CD4-positive, alpha-beta T cell treated with Interleukin-4 for 1 hour (primary cell): ENCODE data around the gene TTLL3.
"Not testable (repeated sequence)": the region's sequence is repeated elsewhere in the genome, so short reads cannot be mapped to it uniquely, and the experiment has no call there.

Experiments used
- DNase-seq, 2 donors: peaks; one replicate each; pipeline ENCODE4 v3.0.0-alpha.2; 2020 to 2022

The TTLL3 gene

DNA sequence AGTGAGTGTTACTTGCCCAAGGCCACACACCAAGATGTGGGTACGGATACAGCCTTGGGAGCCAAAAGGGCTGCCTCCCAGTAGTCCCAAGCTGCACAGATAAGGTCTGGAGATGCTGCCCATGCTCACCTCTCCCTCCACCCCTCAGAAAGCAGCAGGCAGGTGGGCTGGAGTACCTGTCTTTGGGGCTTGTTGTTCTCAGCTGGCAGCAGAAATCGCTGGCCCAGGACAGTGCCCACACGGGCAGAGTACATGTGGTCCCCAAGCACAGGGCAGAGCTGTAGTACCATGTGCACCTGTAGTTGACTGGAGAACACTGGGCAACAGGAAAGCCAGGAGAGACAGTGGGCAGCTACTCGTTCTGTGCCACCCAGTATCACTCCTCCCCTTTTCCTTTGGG lies 28.8 kb downstream of the TTLL3 start:
- no peak for DNase-seq

DNA sequence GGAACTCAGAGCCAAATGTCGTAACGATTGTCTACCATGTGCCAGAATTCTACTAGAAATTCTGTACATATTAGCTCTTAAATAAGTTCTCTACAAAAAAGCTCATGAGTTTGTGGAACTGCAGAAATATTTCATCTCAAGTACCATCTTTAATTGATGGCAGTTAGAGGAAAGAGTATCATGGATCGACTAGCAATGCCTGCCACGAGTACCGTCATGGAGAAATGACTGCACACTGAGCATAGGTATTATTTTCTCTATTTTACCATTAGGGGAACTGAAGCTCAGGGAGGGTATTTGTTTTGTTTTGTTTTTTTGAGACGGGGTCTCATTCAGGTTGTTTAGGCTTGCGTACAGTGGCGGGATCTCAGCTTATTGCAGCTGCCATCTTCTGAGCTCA lies 31.0 kb downstream of the TTLL3 start:
- no peak for DNase-seq

DNA sequence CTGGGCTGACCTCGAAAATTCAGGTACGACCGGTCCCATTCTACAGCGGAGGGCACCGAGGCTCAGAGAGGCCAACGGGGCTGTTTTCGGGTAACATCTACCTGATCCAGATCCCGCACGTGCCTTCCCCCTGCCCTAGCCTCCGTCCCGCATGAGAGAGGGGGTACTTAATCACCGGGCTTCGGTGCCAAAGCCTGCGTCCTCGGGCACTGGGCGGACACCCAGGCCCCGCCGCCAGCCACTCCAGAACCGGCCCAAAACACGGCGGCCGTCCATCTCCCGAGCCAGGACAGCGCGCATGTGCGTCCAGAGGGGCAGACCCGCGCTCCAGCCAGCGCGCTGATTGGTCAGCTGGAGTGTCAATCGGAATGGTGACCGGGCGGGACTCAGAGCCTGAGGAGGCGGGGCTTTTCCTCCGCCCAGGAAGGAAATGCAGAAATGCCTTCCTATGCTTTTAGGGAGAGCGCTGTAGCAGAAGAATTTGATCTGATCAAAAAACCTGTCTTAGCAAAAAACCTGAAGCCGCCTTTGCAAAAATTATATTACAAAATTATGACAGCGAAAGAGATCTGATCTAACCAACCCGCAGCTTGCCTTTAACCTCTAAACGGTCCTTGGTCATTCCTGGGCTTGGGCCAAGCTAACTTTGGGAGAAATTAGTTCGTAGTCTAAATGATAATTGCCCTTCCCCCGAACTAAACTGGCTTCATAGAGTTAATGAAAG lies 33.8 kb downstream of the TTLL3 start, which contains the start of gene RPUSD3:
Gene RPUSD3, minus strand, starts transcription at position 294 of the 724 bp plus-strand sequence. Its CDS starts 18 bp downstream, at position 276.
- DNase-seq, result peak; percentile 94 to 96

DNA sequence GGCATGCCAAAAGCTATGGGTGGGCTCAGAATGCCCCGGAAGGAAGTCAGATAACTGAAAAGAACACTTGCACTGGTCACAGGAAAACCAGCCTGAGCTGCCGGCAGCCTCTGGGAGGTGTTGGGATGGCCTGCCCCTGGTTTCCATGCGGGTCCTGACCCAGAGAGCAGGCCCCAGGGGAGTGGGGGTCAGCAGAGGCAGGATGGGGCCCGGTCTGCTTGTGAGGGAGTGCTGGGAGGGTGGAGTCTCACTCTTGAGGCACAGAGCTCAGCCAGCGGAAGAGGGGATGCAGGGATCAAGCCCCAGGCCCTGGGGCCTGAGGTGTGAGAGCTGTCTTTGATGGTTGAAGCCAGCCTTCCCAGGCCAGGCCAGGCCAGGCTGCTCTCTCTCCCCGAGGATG lies 36.2 kb downstream of the TTLL3 start:
- DNase-seq, result no peak

DNA sequence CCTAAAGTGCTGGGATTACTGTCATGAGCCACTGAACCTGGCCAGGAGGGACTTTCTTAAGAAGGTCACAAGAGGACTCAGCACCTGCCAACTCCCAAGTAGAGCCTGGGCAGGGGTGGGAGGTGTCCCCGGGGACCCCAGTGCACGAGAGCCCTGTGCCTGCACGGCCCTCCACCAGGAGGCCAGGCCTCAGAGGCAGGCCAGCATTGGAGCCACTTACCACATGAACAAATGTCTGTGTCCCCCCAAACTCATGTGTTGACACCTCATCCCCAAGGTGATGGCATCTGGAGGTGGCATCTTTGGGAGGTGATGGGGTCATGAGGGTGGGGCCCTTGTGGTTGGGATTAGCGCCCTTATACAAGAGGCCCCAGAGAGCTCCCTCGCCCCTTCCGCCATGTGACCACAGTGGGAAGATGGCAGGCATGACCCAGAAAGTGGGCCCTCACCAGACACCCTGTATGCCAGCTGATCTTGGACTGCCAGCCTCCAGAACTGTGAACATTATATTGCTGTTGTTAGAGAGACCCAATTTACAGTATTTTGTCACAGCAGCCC lies 36.9 kb downstream of the TTLL3 start:
- no peak for DNase-seq

DNA sequence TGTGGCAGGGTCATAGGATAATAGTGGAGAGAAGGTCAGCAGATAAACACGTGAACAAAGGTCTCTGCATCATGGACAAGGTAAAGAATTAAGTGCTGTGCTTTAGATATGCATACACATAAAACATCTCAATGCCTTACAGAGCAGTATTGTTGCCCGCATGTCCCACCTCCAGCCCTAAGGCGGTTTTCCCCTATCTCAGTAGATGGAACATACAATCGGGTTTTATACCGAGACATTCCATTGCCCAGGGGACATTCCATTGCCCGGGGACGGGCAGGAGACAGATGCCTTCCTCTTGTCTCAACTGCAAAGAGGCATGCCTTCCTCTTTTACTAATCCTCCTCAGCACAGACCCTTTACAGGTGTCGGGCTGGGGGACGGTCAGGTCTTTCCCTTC lies 37.8 kb downstream of the TTLL3 start:
- not testable (repeated sequence) for DNase-seq

DNA sequence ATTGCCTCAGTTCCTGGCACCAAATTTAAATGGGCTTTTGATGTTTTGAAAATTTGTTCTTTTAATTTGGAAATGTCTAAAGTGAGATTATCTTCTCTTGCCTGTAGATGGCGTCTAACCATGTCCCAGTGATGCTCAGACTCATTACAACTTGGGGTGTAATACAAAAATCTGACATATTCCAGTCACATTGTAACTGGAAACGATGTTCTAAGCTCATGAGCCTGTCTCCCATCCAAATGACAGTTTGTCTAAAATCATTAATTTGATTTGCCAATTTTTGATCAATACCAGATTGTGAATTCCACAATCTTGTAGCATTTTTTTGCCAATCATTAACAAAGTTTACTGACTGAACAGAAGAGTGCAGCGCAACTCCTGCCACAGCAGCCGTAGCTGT lies 38.8 kb downstream of the TTLL3 start:
- peak in 1 of 2 donors; percentile 64 for DNase-seq

DNA sequence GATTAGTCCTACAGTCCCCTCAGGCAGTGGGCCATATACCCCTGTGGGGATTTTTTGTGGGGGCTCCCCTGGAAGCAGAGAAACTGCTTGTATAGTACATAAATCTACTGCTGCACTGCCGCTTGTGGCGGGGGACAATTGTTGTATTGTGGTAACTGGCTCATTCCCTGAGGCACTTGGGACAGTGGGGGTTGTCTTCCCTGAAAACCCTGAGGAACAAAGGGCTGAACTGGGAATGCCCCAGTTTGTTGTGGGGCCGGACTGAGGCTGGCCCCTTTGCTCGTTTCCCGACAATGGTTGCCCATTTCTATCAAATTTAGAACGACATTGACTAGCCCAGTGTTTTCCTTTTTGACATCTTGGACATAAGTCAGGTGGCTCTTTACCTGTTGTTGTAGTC lies 41.3 kb downstream of the TTLL3 start:
- not testable (repeated sequence) for DNase-seq

DNA sequence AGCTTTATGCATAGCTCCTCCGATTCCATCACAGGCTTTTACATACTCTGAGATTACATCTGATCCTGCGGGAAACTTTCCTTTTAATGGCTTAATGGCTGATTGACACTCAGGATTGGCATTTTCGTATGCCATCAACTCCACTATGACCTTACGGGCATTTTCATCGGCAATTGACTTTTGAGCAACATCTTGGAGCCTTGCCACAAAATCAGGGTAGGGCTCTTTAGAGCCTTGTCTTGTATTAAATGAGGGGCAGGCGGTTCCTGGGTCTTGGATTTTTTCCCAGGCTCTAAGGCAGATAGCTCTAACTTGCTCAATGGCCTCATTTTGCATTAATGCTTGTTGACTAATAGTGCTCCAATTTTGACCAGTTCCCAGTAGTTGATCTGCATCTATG lies 41.9 kb downstream of the TTLL3 start:
- DNase-seq, result not testable (repeated sequence)

DNA sequence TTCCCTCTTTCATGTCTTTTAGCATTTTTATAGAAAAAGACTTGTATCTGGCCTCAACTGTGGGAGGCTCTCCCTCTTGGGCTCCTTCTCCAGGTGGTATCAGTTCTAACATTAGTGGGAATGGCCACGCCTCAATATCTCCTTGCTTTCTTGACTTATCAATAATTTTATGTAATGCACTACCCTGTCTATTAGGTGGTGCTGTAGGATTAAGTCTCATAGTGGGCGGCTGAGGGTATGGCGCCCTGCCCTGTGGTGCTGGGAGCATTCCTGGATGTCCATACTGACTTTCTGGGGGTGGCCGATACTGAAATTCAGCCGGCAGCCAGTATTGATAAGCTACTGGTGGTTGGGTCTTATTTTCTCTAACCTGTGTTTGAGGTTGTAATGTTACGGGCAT lies 42.5 kb downstream of the TTLL3 start:
- DNase-seq, result no peak

DNA sequence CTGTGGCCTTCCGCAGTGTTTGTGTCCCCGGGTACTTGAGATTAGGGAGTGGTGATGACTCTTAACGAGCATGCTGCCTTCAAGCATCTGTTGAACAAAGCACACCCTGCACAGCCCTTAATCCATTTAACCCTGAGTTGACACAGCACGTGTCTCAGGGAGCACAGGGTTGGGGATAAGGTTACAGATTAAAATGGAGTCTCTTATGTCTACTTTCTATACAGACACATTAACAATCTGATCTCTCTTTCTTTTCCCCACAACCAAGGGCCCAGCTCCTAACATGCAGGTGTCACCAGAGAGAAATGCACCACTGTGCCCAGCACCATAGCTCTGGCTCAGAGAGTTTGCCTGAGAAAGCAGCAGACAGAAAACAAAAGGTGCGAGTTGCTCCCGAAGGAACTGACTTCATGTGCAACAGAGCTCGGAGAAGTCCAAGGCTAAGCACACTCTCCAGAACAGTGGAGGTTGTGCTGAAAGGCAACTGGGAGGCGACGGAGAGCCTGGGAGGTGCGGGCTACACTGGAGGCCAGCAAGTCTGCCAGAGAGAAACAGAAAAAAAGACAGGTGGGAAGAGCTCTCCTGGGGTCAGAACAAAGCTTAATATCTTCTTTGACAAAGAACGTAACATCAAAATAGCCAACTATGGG lies 44.4 kb downstream of the TTLL3 start:
- not testable (repeated sequence) for DNase-seq

DNA sequence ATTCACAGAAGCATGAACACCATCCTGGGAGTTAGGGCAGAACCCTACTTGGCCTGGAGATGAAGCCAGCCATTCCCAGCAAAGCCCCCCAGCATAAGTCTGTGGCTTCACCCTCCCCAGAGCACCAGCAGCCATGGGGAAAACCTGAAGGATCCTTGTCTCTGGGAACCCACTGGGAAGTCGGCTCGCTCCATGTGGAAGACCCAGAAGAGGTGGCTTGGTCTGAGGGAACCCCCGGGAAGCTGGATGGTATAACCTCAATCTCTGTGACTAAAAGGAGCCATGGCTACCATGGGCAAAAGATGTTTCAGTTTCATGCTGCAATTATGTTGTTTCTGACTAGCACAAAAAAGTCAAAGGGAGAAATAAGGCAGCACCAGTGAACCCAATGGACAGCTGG lies 45.5 kb downstream of the TTLL3 start:
- no peak for DNase-seq

DNA sequence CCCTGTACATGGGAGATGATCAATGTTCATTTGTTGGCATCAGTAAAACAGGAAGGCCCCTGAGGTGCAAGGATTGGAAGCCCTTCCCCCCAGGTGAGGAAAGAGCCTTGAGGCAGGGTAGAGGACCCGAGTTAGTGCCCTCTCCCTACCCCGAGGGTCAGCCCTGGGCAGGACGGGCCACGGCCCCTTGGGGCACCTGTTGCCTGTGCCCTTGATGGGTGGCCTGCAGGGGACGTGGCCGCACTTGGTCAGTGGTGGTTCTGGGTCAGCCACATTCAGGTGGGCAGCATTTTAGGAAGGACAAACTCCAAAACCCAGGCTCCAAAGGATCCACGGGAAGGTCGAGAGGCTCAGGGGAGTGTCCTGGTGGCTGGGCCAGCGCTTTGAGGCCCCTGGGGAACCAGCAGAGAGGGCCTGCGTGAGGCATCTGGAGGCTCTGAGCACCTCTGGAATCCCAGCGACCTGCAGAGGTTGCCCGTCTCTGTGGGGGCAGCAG lies 49.5 kb downstream of the TTLL3 start:
- no peak for DNase-seq

DNA sequence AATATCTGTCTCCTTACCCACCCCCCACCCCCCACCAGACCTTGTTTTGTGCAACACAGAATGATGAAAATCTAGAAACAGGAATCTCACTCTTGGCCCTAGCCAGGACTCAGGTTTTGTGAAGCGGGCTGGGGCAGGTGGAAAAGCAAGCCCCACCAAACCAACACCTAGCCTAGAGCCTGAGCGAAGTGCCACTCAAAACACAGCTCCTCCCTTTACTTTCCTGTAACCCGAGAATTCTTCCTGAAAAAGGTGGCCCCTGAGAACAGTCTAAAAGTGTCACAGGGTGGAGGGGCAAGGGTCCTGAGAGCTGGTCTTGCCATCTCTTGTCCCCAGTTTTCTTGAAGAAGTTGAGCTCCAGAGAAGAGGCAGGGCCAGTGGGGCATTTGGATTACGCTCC lies 51.1 kb downstream of the TTLL3 start:
- DNase-seq, result no peak

DNA sequence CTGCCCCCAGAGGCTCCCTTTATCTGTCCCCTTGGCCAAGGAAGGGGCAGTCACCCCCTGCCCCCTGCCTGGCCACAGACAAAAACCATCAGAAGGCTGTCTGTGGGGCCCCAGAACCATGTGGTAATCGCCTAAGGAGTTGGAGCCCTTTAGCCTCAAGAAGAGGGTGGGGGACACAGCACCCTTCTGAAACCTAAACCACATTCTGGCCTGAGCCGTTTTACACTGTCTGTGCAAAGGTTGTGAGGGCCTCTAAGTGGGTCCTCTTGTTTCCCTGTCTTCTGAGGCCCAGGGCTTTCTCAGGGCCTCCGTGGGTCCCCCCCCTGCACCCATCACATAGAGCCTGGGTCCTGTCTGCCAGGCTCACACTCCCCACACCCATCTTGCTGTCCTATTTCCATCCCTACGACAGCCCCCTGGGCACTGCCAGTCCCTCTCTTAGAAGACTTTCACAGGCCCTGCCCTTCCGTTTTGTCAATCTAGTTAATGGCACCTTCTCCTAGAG lies 51.6 kb downstream of the TTLL3 start:
- no peak for DNase-seq

DNA sequence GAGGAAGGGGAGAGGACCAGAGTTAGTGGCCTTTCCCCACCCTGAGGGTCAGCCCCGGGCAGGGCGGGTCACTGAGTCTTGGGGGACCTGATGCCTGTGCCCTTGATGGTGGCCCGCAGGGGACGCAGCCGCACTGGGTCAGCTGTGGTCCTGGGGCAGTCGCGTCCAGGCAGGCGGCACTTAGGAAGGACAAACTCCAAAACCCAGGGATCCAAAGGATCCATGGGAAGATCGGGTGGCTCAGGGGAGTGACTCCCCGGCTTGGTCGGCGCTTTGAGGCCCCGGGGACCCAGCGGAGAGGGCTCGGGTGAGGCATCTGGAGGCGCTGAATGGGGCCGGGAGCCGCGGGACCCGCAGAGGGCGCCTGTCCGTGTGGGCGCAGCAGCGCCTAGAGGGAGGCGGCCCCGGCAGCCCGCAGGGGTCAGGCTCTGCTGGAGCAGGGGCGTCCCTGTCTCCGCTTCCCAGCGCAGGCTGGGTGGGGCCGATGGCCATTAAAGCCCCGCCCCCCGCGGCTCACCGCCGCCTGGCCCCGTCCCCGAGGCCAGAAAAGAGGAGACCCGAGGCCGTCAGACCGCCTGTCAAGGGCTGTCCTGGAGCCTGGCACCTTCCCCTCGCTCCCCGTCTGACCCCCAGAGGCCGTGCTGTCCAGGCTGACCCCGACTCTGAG lies 52.5 kb downstream of the TTLL3 start:
- peak; percentile 28 to 35 for DNase-seq

DNA sequence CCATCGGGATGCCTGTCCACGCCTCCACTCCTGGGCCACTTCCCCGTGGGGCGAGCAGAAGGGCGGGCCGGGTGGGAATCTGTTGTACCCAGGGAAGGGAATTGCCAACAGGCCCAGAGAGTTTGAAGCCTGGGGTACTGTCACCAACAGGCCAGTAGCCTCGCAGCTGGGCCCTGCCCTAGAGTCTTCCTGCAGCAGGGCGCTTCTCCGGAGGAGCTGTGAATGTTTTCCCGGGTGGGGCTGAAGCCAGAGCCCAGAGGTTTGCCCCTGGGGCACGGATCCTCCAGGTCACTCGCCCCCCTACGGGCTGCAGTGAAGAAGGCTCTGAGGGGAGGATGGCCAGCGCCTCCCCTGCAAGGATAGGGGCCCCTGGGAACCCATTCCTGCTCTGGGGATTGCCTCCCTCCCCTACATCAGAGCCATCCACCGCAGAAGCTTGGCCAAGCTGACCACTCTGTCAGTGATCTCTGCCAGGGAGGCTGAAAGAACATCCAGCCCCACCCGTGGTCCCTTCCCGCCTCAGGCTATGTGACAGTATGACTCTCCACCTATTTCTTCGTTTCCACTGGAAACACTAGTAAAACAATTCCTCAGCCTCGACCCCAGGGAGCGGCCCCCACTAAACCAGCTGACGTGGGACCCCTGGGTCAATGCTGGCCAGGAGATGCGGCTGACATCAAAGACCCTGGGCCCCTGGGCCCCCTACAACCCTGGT lies 53.2 kb downstream of the TTLL3 start:
- no peak for DNase-seq

DNA sequence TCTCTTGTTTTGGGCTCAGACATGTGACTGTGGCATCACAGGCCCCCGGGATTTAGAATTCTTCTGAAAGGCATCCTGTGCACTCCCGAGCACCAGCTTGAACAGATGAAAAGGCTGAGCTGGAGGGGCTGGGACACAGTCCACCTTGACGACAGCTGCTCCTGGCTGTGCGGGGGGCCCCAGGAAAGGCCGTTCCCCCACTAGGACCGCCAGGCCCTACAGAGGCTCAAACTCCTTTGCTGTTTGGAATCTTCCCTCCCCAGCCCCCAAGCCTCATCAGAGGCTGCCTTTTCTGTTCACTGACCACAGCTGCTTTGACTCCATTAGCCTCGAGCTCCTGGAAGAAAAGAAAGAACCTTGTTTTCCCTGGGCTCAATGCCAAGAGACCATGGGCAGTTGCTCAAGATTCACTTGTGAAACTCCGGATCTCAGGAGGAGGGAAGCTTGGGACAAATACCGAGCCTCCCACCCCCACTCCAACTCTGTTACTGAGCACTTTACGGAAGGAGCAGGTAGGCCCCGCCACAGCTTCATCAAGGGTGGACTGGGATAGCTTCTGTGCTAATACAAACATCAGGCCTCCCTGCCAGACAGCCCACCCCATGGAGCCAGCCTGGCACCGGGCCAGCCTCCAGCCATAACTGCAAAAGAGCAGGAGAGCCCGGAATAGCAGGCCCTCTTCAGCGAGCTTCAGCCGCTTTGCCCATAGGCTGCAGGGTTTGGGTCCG lies 54.3 kb downstream of the TTLL3 start:
- DNase-seq, result no peak

DNA sequence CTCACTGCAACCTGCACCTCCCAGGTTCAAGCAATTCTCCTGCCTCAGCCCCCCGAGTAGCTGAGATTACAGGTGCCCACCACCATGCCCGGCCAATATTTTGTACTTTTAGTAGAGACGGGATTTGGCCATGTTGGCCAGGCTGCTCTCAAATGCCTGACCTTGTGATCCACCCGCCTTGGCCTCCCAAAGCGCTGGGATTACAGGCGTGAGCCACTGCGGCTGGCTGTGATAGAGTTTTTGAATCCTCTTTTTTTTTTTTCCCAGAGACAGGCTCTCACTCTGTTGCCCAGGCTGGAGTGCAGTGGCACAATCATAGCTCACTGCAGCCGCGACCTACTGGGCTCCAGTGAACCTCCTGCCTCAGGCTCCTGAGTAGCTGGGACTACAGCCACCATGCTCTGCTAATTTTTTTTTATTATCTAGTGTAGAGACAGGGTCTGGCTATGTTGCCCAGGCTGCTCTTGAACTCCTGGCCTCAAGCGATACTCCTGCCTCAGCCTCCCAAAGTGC lies 55.1 kb downstream of the TTLL3 start:
- not testable (repeated sequence) for DNase-seq

DNA sequence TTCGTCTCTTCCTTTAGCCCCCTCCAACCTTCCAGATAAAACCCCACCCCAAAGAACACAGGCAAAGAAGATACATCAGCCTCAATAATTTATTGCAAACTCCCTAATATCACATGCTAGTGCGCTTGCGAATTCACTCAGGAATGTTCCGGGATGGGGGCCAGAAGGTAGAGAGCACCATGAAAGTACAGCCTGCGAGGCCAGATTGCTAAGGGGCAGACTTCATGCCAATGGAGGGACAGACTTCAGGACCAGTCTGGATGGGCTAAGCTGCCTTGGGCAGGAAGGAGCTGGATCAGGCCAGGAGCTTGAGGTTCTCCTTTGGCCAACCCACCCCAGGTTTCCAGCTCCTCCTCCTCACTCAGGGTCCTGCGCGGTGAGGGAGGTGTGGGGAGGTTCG lies 56.6 kb downstream of the TTLL3 start:
- DNase-seq, result no peak

DNA sequence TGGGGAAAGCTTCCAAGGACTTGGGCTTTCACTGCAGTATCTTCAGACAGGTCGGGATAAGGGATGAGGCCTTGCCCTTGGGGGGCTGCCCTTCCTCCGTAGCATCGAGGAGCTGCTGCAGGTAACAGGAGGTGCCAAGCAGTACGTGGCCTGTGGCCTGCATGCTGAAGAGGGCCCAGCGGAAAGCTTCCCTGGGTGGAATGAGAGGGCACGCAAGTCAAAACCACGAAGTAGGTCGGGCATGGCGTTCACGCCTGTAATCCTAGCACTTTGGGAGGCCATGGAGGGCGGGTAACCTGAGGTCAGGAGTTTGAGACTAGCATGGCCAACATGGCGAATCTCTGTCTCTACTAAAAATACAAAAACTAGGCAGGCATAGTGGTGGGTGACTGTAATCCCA lies 57.0 kb downstream of the TTLL3 start:
- no peak for DNase-seq

DNA sequence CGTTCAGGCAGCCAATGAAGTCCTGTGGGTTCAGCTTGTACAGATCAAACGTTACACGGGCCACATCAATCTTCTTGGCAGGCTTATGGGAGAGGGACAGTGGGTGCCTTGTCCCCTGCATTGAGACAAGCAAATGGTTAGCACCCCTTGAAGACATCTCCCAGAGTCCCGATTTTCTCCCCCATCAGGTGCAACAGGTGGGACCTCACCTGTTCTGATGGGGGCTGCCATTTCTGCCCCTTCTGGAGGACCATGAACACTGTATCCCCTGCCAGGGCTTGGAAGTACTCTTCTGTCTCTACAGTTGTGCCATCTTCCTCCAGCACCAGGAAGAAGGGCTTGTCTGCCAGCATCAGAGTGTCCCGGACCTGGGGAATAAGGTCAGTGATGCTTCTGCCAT lies 59.9 kb downstream of the TTLL3 start:
- DNase-seq, result no peak
